Measurements from ENCODE around the gene TDP1. TPM values are rescaled to one million over a fixed set of nuclear protein-coding genes. Genes with fewer than 3 reads are reported as not detected.

The TDP1 gene
- total and polyA plus RNA-seq, 9 of the 15 experiments (the other 6 are each of a cell fraction or from before 2014, with no cell fraction given), result 21.4 to 41.6 (median 32.3) TPM

GRCh38 chr14:89908712-89909450 is 46.8 kb upstream of the TDP1 start (continued):
- no peak for TF ChIP-seq ZNF318 (IDR thresholded peaks at IDR 0.05; ENCODE audit: borderline replicate concordance in 1 of 2, low read depth in 1 of 2)
- TF ChIP-seq ARID1B (IDR thresholded peaks at IDR 0.05), result no peak
- no peak for TF ChIP-seq SMAD2 (IDR thresholded peaks at IDR 0.05; ENCODE audit: low read depth, low read length)
- TF ChIP-seq UBTF (IDR thresholded peaks at IDR 0.05; ENCODE audit: borderline replicate concordance in 1 of 2, low read depth in 2 of 2, low read length in 2 of 2), result no peak
- no peak for TF ChIP-seq SREBF1 (IDR thresholded peaks at IDR 0.05; ENCODE audit: borderline replicate concordance, low read depth, low read length)
- no peak for TF ChIP-seq NFYB (IDR thresholded peaks at IDR 0.05; ENCODE audit: extremely low read depth, insufficient read length)
- no peak for TF ChIP-seq HBP1 (CRISPR knock-in tag; IDR thresholded peaks at IDR 0.05)
